Measurements from ENCODE around the gene CDH13.

DNA sequence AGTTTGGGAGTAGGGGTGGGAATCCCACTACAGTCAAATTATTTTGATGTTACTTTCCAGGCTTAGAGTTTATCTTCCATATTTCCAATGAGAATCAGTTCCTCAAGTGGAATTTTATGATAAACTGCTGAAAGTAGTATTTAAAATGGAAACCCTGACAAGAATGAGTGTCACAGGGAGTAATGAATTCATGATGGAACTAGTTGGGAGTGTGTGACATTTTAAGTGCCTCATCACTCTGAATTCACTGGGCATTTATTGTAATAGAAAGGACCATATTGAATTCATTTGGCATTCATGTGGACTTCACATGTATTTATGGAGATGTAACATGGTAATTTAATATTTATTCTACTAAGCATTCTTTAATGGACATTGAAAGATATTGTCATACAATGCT is 320.9 kb downstream of the CDH13 start:
- TF ChIP-seq, protein P1, sequence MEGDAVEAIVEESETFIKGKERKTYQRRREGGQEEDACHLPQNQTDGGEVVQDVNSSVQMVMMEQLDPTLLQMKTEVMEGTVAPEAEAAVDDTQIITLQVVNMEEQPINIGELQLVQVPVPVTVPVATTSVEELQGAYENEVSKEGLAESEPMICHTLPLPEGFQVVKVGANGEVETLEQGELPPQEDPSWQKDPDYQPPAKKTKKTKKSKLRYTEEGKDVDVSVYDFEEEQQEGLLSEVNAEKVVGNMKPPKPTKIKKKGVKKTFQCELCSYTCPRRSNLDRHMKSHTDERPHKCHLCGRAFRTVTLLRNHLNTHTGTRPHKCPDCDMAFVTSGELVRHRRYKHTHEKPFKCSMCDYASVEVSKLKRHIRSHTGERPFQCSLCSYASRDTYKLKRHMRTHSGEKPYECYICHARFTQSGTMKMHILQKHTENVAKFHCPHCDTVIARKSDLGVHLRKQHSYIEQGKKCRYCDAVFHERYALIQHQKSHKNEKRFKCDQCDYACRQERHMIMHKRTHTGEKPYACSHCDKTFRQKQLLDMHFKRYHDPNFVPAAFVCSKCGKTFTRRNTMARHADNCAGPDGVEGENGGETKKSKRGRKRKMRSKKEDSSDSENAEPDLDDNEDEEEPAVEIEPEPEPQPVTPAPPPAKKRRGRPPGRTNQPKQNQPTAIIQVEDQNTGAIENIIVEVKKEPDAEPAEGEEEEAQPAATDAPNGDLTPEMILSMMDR (IDR thresholded peaks at IDR 0.05; ENCODE audit: poor library complexity), result no peak
- TF ChIP-seq EZH2 (IDR thresholded peaks at IDR 0.05; ENCODE audit: borderline replicate concordance), result no peak

Data from hepatocyte (in vitro differentiated cells).